CD14-positive monocyte (primary cell): ENCODE data around the gene COPE. TPM values are rescaled to one million over a fixed set of nuclear protein-coding genes. Genes with fewer than 3 reads are reported as not detected.
"Not testable (repeated sequence)": the region's sequence is repeated elsewhere in the genome, so short reads cannot be mapped to it uniquely, and the experiment has no call there.

Experiments
- DNase-seq, 3 donors: peaks; one replicate each; pipeline ENCODE4 v3.0.0-alpha.2; 2011 to 2022
- H2AFZ ChIP-seq: 2 replicates; pipeline ENCODE4 v1.6.0; 2012; ENCODE audit warnings: mild to moderate bottlenecking, low read depth, low read length, inconsistent platforms; ENCODE audit not compliant: insufficient read depth, poor library complexity, severe bottlenecking
- H3K27ac ChIP-seq, 2 donors: 1 replicate in 1 of 2; 2 replicates in 1 of 2; pipeline ENCODE4 v1.5.1; 2012 to 2013; ENCODE audit warnings: low read length in 2 of 2, control low read depth in 1 of 2, inconsistent platforms in 1 of 2, low read depth in 1 of 2, mild to moderate bottlenecking in 1 of 2
- H3K27me3 ChIP-seq, 2 donors: one replicate each; pipeline versions ENCODE4 v1.6.0 to v1.6.1; 2011 to 2013; ENCODE audit warnings: low read length in 2 of 2; ENCODE audit not compliant: control insufficient read depth in 2 of 2, insufficient read depth in 2 of 2
- H3K36me3 ChIP-seq, 2 donors: replicated peaks in 1 of 2; 1 replicate in 1 of 2; 2 replicates in 1 of 2; pipeline versions ENCODE4 v1.5.1 to v1.6.1; 2012 to 2013; ENCODE audit warnings: low read length in 2 of 2, control low read depth in 1 of 2, inconsistent platforms in 1 of 2, mild to moderate bottlenecking in 1 of 2; ENCODE audit not compliant: insufficient read depth in 2 of 2, control insufficient read depth in 1 of 2
- H3K4me1 ChIP-seq, 2 donors: 1 replicate in 1 of 2; 2 replicates in 1 of 2; pipeline versions ENCODE4 v1.5.1 to v1.6.1; 2012 to 2013; ENCODE audit warnings: low read length in 2 of 2, control low read depth in 1 of 2, inconsistent platforms in 1 of 2, mild to moderate bottlenecking in 1 of 2, moderate library complexity in 1 of 2; ENCODE audit not compliant: insufficient read depth in 2 of 2, control insufficient read depth in 1 of 2
- H3K4me2 ChIP-seq: replicated peaks from 2 replicates; pipeline ENCODE3; 2012; ENCODE audit warnings: low read length, moderate library complexity, mild to moderate bottlenecking; ENCODE audit not compliant: poor library complexity, severe bottlenecking; ENCODE audit errors: extremely low read depth
- H3K4me3 ChIP-seq, 3 experiments: fragments of 200-600 bp in 1 of 3; sonication (generic) in 1 of 3; replicated peaks in 1 of 3; 1 replicate in 2 of 3; 2 replicates in 1 of 3; pipeline ENCODE4 v1.5.1; 2011 to 2013; ENCODE audit warnings: low read length in 3 of 3, mild to moderate bottlenecking in 3 of 3, control low read depth in 2 of 3, low read depth in 2 of 3, inconsistent platforms in 1 of 3, moderate library complexity in 1 of 3
- H3K79me2 ChIP-seq: 2 replicates; pipeline ENCODE4 v1.6.0; 2012; ENCODE audit warnings: mild to moderate bottlenecking, control low read depth, inconsistent platforms, low read length, moderate library complexity; ENCODE audit not compliant: insufficient read depth
- H3K9ac ChIP-seq: 2 replicates; pipeline ENCODE4 v1.6.0; 2017; ENCODE audit warnings: low read length, mild to moderate bottlenecking; ENCODE audit not compliant: insufficient read depth, poor library complexity, severe bottlenecking
- H3K9me3 ChIP-seq, 2 donors: replicated peaks in 1 of 2; 1 replicate in 1 of 2; 2 replicates in 1 of 2; pipeline versions ENCODE4 v1.5.1 to v1.6.1; 2012 to 2013; ENCODE audit warnings: low read length in 2 of 2, control low read depth in 1 of 2; ENCODE audit not compliant: control insufficient read depth in 1 of 2, insufficient read depth in 1 of 2
- H4K20me1 ChIP-seq: 2 replicates; pipeline ENCODE4 v1.6.0; 2012; ENCODE audit warnings: mild to moderate bottlenecking, low read length, control low read depth, moderate library complexity; ENCODE audit not compliant: insufficient read depth
- H3K27ac Mint-ChIP-seq, 7 donors: one replicate each; pipeline ENCODE4 v1.8.0; 2020; ENCODE audit warnings: mild to moderate bottlenecking in 7 of 7, mixed read lengths in 7 of 7, moderate library complexity in 6 of 7, inconsistent platforms in 2 of 7
- H3K27me3 Mint-ChIP-seq, 3 donors: one replicate each; pipeline ENCODE4 v1.8.0; 2021 to 2022; ENCODE audit warnings: low read depth in 3 of 3, mild to moderate bottlenecking in 3 of 3, mixed read lengths in 3 of 3, moderate library complexity in 3 of 3, inconsistent platforms in 1 of 3
- H3K36me3 Mint-ChIP-seq, 2 donors: one replicate each; pipeline ENCODE4 v1.8.0; 2020; ENCODE audit warnings: mixed read lengths in 2 of 2, inconsistent platforms in 1 of 2, mild to moderate bottlenecking in 1 of 2
- H3K4me1 Mint-ChIP-seq: one replicate; pipeline ENCODE4 v1.8.0; 2020; ENCODE audit warnings: mild to moderate bottlenecking, mixed read lengths
- H3K4me3 Mint-ChIP-seq, 2 donors: one replicate each; pipeline ENCODE4 v1.8.0; 2020; ENCODE audit warnings: mild to moderate bottlenecking in 2 of 2, mixed read lengths in 2 of 2, moderate library complexity in 1 of 2
- H3K9me3 Mint-ChIP-seq, 7 donors: one replicate each; pipeline ENCODE4 v1.8.0; 2020 to 2022; ENCODE audit warnings: mixed read lengths in 7 of 7, mild to moderate bottlenecking in 6 of 7, moderate library complexity in 6 of 7, inconsistent platforms in 2 of 7
- WGBS: methylation state at CpG from one replicate; pipeline ENCODE4 v1.1.5; 2013; ENCODE audit warnings: missing lambda C conversion rate; ENCODE audit not compliant: insufficient coverage; 5-methylcytosine and 5-hydroxymethylcytosine counted together
- intact Hi-C, 2 donors: fragments of 100-400 bp; cut with micrococcal nuclease; formaldehyde crosslinking; loops; one replicate each; pipeline versions ENCODE4 v1.15.0 to v1.15.1; 2023
- polyA plus RNA-seq, 3 donors: library from polyadenylated mRNA; depleted of rRNA in 1 of 3; unstranded in 2 of 3; stranded (reverse) in 1 of 3; fragments of 300-500 nt in 2 of 3; fragments of >200 nt in 1 of 3; fragmentation: Illumina TruSeq in 2 of 3; gene quantifications; 1 replicate in 2 of 3; 2 replicates in 1 of 3; pipeline ENCODE4 v1.2.3, GENCODE V29; 2012 to 2021
- TF ChIP-seq, protein P1 (sequence below): fragments of 200-600 bp; IDR thresholded peaks from one replicate; pipeline ENCODE4 v1.8.0; 2022; ENCODE audit warnings: antibody characterized with exemption, mild to moderate bottlenecking

Gene COPE
- polyA plus RNA-seq, 3 donors, result 331 to 345 (median 345) TPM

DNA sequence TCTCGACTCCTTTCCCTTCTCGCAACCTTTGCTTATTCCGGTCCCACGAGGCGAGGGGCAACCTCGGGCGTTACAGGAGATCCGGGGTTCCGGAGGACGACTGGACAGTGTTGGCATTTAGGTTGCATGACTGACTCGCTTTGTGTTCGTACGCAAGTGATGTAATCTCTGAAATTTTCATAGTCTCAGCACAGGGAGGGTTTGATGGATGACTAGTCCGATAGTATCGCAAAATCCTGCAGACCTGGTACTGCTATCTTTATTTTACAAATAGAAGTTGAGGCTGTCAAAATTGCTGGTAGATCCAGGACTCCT, 670 bp upstream of the COPE start:
- peaks cover 26% of the 10 kb centered on the region for H3K4me1 Mint-ChIP-seq
- peak overlapping the region; percentile 91 to 97 (median 95) for H3K27ac Mint-ChIP-seq
- peaks cover 38 to 47% of the 10 kb centered on the region in 2 donors for H3K36me3 ChIP-seq
- H3K27ac ChIP-seq, result peak overlapping the region; percentile 71 to 94
- peaks cover 49% of the 10 kb centered on the region for H4K20me1 ChIP-seq
- peak in 1 of 3 donors; percentile 55 for DNase-seq
- H3K4me3 Mint-ChIP-seq, result peak overlapping the region; percentile 92 to 94
- peaks cover 44 to 67% of the 10 kb centered on the region in 2 donors for H3K36me3 Mint-ChIP-seq
- H3K4me3 ChIP-seq, result peak overlapping the region; percentile 86 to 98 (median 91)
- H3K9me3 Mint-ChIP-seq, result no peaks in the 10 kb centered on the region
- TF ChIP-seq, protein P1, sequence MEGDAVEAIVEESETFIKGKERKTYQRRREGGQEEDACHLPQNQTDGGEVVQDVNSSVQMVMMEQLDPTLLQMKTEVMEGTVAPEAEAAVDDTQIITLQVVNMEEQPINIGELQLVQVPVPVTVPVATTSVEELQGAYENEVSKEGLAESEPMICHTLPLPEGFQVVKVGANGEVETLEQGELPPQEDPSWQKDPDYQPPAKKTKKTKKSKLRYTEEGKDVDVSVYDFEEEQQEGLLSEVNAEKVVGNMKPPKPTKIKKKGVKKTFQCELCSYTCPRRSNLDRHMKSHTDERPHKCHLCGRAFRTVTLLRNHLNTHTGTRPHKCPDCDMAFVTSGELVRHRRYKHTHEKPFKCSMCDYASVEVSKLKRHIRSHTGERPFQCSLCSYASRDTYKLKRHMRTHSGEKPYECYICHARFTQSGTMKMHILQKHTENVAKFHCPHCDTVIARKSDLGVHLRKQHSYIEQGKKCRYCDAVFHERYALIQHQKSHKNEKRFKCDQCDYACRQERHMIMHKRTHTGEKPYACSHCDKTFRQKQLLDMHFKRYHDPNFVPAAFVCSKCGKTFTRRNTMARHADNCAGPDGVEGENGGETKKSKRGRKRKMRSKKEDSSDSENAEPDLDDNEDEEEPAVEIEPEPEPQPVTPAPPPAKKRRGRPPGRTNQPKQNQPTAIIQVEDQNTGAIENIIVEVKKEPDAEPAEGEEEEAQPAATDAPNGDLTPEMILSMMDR, result no peak
- intact Hi-C loops, result loop anchor here in 1 of 2 donors (1.0 to 5.0 kb wide), 5 partner anchors 47 to 1503 kb away; partner anchors contain the start of gene ELL
- H3K27me3 ChIP-seq, result no peaks in the 10 kb centered on the region
- peak overlapping the region; percentile 95 for H3K9ac ChIP-seq
- WGBS, result 0% methylated on average over 5 of the region's 15 CpGs
- H3K4me1 ChIP-seq, result peaks cover 21 to 26% of the 10 kb centered on the region in 2 donors
- peaks cover 72% of the 10 kb centered on the region for H3K79me2 ChIP-seq
- H3K27me3 Mint-ChIP-seq, result peaks cover 0 to 2% (median 0%) of the 10 kb centered on the region in 3 donors
- no peaks in the 10 kb centered on the region for H3K9me3 ChIP-seq
- peak overlapping the region; percentile 86 for H2AFZ ChIP-seq
- H3K4me2 ChIP-seq, result peak overlapping the region; percentile 90

DNA sequence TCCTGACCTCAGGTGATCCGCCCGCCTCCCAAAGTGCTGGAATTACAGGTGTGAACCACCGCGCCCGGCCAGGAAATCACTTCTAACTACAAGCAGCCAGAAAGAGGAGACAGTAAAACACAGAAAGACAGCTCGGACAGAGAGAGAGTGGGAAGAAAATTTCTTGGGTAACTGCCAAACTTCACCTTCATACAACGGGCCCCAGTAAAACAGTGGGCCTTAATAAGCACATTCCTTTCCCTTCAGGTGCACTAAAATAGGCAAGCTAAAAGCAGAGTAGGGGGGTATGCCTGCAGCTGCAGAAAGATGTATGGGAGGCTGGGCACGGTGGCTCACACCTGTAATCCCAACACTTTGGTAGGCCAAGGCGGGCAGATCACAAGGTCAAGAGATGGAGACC, 1.6 kb downstream of the COPE start:
- not testable (repeated sequence) for H2AFZ ChIP-seq, H3K4me2 ChIP-seq, H3K4me3 Mint-ChIP-seq, DNase-seq, H3K27me3 Mint-ChIP-seq, H3K9me3 ChIP-seq, H3K9ac ChIP-seq, H3K27me3 ChIP-seq, H3K9me3 Mint-ChIP-seq, H3K27ac ChIP-seq
- H3K27ac Mint-ChIP-seq, result peak overlapping the region in 6 of 7 donors; percentile 55 to 96 (median 73)
- Histone ChIP-seq H3K79me2 (peaks cover 89% of the 10 kb centered on the region), H4K20me1 (peaks cover 54% of the 10 kb centered on the region), H3K36me3 (peaks cover 37 to 47% of the 10 kb centered on the region in 2 donors), H3K4me3 (peak overlapping the region in 1 of 3 experiments; percentile 98), H3K4me1 (peaks cover 21 to 26% of the 10 kb centered on the region in 2 donors)
- intact Hi-C loops, result loop anchor here in 1 of 2 donors (1.0 to 5.0 kb wide), 3 partner anchors 70 to 1500 kb away; partner anchors contain the start of gene ELL
- 100% methylated on average over 2 of the region's 9 CpGs for WGBS
- H3K36me3 Mint-ChIP-seq, result peaks cover 32 to 66% of the 10 kb centered on the region in 2 donors
- peaks cover 26% of the 10 kb centered on the region for H3K4me1 Mint-ChIP-seq
